ENCODE data around the gene SLIT3. TPM values are rescaled to one million over a fixed set of nuclear protein-coding genes. Genes with fewer than 3 reads are reported as not detected.

Gene SLIT3
- total RNA-seq, 1 experiment from 2014 or later, result under 0.01 TPM

DNA sequence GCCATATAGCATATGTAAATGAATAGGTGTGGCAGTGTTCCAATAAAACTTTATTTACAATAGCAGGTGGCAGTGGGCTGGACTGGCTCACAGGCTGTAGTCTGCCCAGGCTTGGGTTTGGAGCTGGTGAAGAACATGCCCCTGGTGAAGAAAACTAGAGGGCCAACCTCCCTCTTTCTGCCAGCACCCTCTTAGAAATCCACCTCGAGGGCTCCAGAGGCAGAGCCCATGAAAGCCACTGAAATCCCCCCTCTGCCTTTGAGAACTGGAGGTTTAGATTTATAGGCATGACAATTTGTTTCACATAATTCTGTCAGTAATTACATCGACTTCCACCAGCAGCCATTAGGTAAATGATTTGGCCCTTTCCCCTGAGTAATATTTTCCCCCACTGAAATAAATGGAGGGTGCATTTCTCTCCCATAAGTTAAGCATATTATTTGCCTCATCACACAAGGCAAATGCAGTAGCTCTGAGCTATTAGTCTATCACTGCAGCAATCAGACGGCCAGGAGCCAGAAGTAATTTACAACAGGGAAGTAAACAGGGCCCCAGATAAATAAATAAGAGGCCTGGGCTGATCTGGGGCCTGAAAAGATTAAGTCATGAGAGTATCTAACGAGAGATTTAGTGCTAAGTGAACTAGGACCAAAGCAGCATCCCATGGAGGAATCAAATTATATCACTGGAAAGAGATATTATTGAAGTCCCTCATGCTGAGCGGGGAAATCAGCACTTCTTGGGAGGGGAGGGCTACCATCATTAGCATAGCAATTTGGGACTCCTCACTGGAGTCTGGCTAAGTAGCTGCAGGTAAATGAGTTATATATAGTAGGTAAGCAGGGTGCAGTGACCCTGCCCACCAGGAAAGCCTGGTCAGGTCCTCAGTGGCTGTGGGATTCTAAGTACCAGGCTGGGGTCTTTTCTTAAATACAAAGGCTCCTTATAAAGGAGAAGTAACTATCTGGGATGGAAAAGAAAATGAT is 123.9 kb downstream of the SLIT3 start:
- no peak for DNase-seq (ENCODE audit: low read depth)

DNA sequence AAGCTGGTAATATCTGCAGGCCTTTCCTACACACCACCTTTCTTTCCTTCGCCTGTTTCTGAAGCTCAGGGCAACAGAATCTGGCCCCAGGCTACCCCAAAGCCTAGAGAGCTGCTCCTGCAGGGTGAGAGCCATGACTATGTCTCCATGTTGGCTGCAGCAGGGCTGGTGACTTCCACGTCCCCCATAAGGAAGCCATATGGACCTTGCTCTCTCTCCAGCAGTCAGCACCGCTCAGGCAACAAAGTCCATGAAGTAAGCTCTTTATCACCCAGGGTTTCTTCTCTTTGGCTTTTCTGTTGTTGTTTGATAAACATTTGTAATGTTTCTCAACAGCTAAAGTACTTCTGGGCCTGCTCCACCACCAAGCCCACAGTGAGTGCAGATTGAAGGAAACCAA is 125.2 kb downstream of the SLIT3 start:
- DNase-seq (ENCODE audit: low read depth), result no peak

DNA sequence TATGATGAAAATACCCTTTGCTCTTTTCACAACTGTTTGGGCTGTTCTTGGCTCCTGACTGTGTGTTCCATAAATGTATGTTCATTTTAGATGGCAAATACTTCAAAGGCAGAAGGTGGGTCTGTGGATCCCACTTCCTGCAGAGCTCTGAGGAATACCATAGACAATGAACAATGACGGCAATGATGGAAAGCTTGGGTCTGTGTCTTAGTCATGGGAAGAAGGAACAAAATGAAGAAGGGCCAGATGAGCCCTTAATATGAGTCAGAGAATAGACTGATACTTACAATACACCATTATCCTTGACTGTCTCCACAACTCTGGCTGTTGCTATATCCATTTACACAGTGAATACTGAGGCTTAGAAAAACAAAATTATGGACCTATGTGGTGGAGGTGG is 126.0 kb downstream of the SLIT3 start:
- no peak for DNase-seq (ENCODE audit: low read depth)

DNA sequence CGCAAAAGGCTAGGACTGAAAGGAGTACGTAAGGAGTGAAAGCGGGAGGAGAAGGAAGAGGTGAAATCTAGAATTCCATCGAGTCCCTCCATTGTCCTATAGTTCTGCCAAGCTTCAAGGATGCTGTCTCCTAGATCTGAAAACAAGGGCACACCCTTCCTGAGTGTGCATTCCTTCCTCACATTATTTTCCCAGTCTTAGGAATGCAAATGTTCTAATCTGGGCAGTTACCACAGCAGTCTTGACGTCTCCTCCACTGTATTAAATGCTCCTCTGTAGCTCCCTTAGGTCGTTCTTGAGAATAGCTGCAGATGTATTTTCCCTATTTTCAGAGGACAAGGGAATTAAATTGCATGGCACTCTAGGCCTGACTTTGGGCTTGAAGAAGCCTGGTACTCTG is 127.6 kb downstream of the SLIT3 start:
- DNase-seq (ENCODE audit: low read depth), result no peak

DNA sequence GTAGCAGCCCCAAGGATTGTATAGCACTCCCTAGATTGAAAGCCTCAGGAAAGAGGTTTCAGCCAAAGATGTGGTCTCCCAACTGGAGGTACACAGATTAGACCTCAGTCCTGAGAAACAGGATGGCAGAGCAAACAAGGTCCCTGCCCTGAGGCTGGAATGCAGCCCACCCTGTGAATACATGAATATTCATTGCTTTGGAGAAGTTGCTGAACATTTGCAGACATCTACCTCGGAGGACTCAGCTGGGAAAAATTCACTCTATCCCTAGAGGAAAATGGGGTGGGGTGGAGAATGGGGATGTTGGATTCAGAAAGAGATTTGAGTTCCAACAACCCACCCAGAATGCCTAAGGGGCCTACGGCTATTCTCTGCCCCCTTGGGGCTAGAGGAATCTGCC is 129.4 kb downstream of the SLIT3 start:
- no peak for DNase-seq (ENCODE audit: low read depth)

DNA sequence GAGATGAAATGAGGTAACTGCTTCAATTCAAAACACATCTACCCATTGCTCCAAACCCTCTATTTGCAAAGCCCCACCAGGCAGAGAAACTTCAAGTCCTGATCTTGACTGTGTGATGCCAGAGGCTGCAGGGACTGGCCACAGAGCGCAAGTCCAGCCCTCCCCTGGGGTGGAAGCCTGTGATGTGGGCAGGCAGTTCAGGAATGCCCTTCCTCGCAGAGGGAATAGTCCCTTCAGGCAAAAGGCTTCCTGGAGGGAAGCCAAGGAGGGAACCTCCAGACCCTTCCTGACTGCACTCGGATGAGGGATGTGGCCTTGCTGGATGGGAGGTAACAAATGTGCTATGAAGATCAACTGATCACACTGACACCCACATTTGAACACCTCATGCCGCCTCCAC is 131.2 kb downstream of the SLIT3 start:
- DNase-seq (ENCODE audit: low read depth), result no peak

DNA sequence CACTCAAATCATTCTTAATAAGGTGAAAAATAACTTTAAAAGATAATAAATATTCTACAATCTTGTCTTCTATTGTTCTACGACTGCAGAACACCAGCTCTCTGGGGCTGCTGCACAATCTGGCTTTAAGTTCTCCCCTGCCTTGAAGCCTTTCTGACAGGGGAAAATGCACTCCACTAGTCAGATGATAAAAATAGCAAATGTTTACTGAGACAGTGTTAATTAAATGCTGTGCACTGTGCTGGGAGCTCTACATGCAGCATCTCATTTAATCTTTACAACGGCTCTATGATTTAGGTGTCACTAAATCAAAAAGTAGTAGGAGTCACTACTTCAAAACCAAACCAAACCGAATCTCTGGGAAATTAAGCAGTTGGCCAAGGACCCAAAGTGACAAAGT is 132.7 kb downstream of the SLIT3 start:
- no peak for DNase-seq (ENCODE audit: low read depth)

DNA sequence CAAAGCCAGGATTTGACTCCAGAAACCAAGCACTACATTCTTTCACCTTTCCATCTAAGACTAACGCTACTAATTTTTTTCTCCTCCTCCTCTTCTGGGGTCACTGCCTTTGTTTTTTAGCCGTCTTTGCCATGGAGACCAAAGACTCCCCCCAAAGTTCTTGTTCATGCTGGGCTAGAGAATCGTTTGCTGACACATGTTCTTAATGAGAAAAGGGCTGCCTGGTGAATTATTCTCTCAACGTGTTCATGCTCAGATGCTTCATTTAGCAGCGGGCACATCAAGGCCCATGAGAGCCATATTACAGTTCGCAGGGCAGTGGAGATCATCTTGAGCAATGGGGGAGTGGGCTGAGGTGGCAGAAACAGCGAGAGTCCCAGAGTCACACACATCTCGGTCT is 134.9 kb downstream of the SLIT3 start:
- no peak for DNase-seq (ENCODE audit: low read depth)

DNA sequence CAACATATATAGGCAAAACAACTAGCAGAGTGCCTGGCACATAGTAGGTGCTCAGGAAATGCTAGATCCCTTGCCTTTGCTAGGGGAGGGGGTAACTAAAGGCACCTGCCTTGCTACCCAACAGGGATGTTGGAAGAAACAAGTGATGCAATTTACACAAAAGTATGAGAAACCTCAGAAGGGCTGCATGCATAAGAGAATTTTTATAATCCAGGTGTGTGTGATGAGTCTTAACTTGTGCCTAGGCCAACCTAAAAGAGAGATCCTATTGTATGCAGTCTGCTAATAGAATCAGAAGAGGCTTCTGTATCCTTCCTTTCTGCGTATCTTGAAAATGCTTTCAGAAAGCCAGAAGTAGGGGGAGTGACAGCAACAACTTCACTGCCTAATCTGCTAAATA is 135.9 kb downstream of the SLIT3 start:
- no peak for DNase-seq (ENCODE audit: low read depth)

DNA sequence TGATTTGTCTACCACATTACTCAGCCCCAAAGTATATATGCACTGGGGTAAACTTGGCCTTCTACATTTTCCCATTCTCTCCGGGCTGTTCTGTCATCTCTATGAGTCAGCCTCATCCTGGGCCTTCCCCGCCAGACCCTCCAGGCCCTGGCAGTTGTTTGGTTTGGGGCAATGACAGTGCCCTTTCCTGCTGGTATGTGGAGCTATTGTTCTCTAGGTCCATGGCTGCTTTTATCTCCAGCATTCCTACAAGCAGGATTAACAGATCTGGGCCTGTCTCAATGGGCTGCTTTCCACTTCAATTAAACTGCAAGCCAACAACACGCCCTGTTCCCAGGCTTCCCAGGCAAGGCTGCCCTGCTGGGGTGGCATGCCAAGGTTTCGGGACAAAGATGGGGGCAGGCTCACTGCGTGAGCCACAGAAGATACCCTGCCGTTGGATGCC is 136.4 kb downstream of the SLIT3 start:
- peak; percentile 1 for DNase-seq (ENCODE audit: low read depth)

DNA sequence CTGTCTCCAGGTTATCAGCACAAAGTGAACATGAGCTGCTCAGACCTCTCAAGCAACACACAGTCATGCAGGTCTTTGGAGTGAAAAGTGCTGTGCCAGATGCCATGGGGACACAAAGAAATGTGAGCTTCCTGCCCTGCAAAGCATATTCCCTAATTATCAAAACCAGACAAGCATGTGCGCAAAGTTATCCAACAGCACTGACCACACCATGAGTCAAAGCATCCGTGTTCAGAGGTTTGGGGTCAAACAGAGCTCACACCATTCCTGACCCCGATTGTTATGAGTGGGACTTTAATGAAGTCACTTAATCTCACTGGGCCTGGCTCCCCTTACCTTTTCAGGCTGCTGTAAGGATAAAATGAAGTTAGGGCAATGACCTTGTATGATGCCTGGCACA is 138.5 kb downstream of the SLIT3 start:
- DNase-seq (ENCODE audit: low read depth), result peak; percentile 38

DNA sequence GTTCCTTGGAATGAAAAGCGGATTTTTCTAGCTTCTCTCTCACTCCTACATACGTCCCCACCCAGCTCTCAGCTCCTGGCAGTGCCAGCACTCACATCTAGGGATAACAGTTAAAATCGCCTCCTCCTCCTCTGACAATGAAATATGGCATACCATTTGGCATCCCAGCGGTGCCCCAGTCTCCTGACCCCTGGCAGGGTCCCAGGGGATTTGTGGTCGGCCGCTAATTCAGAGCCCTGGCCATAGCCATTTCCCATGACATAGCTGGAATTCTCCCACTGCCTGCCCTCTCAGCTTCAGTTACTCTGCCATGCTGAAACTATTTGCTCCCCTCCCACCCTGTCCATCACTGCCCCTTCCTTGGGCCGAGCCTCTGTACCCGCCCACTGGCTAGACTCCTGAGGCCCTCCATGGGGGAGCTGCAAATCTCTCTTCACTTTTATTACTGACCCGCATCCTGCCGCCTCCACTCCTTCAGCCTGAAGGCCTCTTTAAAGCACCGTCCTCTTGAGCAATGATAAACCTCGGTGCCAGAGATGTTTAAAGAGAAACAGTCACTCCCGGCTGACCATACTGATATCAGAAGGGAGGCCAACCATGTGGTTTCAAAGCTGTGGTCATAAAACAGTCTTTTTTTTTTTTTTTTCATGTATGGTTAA is 139.8 kb downstream of the SLIT3 start:
- DNase-seq (ENCODE audit: low read depth), result peak; percentile 74

DNA sequence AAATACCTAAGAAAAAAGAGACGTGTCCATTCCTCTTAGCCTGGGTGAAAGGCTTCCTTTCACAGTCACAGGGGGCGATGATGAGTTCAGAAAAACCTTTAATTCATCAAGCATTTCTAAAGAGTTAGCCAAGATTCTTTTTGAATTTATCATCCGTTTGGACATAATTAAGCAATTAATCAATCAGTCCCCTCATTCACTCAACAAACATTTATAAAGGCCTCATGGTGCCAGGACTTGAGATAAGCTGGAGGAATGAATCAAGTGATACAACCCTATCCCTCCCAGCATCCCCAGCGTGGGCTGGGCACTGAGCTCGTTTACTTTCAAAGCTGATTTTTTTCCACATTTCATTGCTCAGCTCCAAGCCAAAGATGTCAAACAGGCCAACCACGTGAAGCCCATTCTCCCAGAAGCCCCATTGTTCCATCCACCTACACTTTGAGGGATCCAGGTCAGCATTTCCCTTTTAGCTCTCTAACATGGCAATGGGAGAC is 140.5 kb downstream of the SLIT3 start:
- DNase-seq (ENCODE audit: low read depth), result no peak

DNA sequence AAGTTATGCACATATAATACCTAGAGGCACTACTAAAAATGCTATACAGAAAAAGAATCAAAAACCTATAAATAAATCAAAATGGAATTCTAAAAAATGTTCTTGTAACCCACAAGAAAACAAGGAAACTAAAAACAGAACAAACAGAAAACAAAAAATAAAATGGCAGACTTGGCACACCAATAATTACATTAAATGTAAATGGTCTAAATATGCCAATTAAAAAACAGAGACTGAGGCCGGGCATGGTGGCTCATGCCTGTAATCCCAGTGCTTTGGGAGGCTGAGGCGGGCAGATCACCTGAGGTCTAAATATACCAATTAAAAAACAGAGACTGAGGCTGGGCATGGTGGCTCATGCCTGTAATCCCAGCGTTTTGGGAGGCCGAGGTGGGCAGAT is 142.2 kb downstream of the SLIT3 start:
- DNase-seq (ENCODE audit: low read depth), result no peak

DNA sequence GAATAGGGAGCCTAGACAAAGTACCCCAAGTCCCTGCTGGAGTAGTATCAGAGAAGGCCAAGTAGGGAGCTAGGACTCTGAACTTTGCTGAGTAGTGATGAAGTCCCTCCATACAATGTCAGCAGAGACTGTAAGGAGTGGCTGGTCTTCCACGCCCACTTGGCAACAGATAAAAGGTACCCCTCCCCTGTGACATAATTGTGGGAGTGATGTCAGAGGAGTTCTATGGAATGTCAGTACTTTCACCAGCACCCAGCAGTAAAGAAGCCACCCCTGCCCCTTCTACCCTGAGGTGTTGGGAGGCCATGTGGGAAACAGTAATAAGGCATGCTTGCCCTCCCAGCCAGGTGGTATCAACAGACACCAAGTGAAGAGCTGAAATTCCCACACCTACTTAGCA is 143.9 kb downstream of the SLIT3 start:
- no peak for DNase-seq (ENCODE audit: low read depth)

DNA sequence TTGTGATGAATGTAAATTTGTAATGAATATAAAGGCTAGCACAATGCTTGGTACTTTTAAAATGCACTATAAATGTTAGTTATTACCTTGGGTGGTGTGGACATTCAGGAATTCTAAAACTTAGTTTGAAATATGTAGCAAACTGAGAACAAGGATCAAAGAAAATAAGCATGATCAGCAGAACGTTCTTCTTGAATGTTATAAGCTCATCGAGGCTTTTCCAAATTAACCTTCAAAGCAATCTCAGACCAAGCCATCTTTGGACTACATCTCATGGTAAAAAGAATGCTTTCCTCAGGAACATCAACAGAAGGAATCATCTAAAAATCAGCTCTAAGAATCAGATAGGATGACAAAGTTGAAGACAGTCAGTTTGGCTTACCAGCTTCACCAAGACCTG is 146.3 kb downstream of the SLIT3 start:
- DNase-seq (ENCODE audit: low read depth), result no peak

DNA sequence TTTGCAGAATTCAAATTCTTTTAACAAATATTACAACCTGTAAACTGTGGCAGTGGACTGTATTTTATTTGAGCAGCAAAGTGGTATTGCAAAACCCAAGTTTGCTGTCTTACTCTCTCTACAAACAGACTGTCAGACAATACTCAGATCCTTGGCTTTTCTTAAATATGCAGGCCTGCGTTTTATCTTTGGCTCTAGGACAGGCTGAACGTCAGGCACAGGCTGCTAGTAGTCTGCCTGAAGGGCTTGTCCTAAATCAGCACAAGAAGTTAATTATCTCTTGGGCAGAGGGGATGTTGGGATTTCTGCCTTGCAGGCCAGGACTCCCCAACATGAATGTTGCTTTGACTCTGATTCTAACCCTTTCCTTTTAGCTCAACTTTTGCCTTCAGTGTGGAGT is 147.5 kb downstream of the SLIT3 start:
- no peak for DNase-seq (ENCODE audit: low read depth)

DNA sequence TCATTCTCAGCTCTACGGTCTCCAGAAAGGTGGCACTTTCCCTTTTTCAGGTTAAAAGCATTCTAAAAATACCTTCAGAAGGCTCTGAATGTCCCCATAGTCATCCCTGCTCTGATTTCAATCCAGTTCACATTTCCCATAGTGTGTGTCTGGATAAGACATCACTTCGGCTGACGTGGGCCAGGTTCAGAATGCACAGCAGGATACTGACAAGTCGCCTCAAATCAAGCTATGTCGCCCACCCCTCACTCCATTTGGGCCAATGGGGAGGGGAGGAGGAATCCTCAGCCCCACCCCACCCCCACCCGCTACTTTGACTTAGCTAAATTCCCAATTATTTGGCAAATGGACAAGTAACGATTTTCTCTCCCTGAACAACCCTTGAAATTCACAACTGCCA is 148.0 kb downstream of the SLIT3 start:
- no peak for DNase-seq (ENCODE audit: low read depth)

DNA sequence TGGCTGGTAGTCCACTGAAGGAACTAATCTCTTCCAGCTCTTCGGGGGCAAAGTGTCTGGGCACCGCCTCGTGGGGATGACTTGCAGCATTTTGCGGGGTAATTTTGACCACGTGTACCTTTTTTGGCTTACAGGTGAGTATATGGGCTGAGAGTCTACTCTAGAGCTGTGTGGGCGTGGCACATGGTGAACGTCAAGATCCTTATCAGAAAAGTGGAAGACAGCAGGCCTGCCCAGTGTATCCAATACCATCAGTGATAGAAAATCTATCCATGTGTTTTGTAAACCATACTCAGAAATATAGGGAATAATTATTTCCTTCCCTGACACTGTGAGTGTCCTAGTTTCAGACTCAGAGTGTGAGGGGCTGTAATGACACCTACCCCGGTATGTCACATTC is 148.5 kb downstream of the SLIT3 start:
- DNase-seq (ENCODE audit: low read depth), result no peak

DNA sequence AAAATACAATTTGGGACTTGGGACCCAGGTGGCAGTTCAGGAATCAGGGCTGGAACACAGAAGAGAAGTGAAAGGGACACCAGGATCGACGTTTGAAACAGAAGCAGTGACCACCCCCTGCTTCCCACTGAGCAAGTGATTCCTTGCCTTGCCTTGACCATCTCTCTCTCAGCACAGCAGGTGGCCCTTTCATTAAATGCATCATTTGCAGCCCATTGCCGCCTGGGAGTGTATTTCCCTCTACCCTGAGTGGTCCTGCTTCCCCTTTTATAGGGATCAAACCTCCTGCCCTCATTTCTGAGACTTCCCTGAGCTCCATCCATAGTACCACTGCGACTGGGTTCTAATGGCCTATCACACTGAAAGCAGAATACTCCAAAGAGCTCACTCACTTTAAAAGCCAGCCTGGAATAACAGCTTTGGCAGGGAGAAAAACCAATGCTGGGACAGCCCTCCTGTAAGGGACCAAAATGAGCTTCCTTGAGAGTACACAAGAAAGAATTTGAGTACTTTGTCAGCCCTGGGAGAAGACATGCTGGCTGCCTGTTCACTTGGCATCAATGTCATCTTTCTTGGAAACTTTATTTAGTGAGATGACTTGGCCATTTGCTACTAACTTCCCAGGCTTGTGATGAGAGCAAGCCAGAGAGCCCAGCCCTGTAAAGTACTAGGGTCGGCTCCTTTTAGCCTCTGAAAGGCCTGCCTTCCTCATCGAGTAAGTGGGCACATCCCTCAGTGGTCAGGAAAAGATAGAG is 149.7 kb downstream of the SLIT3 start:
- no peak for DNase-seq (ENCODE audit: low read depth)

DNA sequence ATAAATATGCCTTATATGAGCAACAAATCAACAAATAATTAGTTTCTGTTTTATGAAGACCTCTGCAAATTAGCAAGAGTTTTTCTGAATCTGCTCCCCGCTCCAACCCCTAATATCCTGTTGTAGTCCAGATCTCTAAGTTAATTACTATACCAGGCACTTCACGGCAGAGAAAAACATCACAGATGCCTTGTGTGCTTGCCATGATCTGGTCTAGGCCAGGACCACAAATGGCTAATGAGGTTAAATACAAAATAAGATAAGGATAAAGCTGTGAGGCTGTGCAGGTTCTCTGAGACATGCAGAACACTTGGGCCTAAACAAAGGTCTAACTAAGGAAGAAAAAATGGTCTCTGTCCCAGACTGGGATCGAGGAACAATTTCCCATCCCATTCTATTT is 150.8 kb downstream of the SLIT3 start:
- no peak for DNase-seq (ENCODE audit: low read depth)

DNA sequence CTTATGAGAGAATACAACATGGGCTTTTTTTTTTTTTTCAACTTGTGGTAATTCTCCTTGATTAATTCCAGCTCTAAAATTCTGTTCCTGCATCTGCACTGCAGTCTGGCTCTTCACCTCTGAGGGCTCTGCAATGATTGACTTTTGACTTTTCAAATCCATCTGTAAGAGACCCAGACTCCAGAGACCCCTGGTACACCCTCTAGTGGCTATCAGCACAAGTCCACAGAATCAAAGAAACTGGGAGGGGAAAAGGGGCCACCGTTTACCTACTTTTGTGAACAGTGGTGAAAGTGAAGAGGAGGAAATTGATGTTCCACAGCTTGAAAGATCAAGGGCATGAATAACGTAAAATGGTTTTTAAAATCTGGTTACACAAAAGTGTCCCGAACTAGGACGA is 151.6 kb downstream of the SLIT3 start:
- no peak for DNase-seq (ENCODE audit: low read depth)

Data from LHCN-M2 (cell line).